ENCODE data around the gene ANKMY1.
A peak's percentile ranks its signal among the peaks of the same experiment; 100 is the strongest.

The ANKMY1 gene

GRCh38 chr2:240595381-240596079 is 37.7 kb upstream of the ANKMY1 start:
- no peak overlapping the region for H3K27ac ChIP-seq (ENCODE audit: low read depth, low read length)
- peaks cover 0 to 89% (median 72%) of the 10 kb centered on the region in 5 donors for H3K36me3 ChIP-seq (ENCODE audit: control insufficient read depth in 5 of 5, insufficient read depth in 5 of 5, low read length in 5 of 5)

GRCh38 chr2:240594511-240595380 is 37.0 kb upstream of the ANKMY1 start:
- Histone ChIP-seq H3K27ac (ENCODE audit: low read depth, low read length) (no peak overlapping the region), H3K9ac (ENCODE audit: low read length in 5 of 5) (peak overlapping the region in 1 of 5 donors; percentile 9), H3K27me3 (ENCODE audit: control insufficient read depth in 5 of 5, insufficient read depth in 4 of 5, low read length in 5 of 5) (no peaks in the 10 kb centered on the region), H3K9me3 (ENCODE audit: control insufficient read depth in 5 of 5, low read length in 5 of 5) (no peaks in the 10 kb centered on the region), H3K4me1 (ENCODE audit: control insufficient read depth in 5 of 5, insufficient read depth in 5 of 5, low read length in 5 of 5) (peaks cover 0 to 28% (median 18%) of the 10 kb centered on the region in 5 donors), H3K36me3 (ENCODE audit: control insufficient read depth in 5 of 5, insufficient read depth in 5 of 5, low read length in 5 of 5) (peaks cover 0 to 91% (median 74%) of the 10 kb centered on the region in 5 donors), H3K4me3 (ENCODE audit: low read depth in 1 of 5, low read length in 5 of 5) (no peak overlapping the region)

More at GRCh38 chr2:240595381-240596079, 37.7 kb upstream of the ANKMY1 start:
- Histone ChIP-seq H3K9me3 (ENCODE audit: control insufficient read depth in 5 of 5, low read length in 5 of 5) (no peaks in the 10 kb centered on the region), H3K4me3 (ENCODE audit: low read depth in 1 of 5, low read length in 5 of 5) (no peak overlapping the region), H3K9ac (ENCODE audit: low read length in 5 of 5) (peak overlapping the region in 1 of 5 donors; percentile 50), H3K4me1 (ENCODE audit: control insufficient read depth in 5 of 5, insufficient read depth in 5 of 5, low read length in 5 of 5) (peaks cover 0 to 28% (median 18%) of the 10 kb centered on the region in 5 donors), H3K27me3 (ENCODE audit: control insufficient read depth in 5 of 5, insufficient read depth in 4 of 5, low read length in 5 of 5) (no peaks in the 10 kb centered on the region)

- H3K27ac ChIP-seq (ENCODE audit: low read depth, low read length) = no peak overlapping the region
- H3K4me1 ChIP-seq (ENCODE audit: control insufficient read depth in 5 of 5, insufficient read depth in 5 of 5, low read length in 5 of 5) = peaks cover 0 to 28% (median 18%) of the 10 kb centered on the region in 5 donors
- peaks cover 0 to 87% (median 71%) of the 10 kb centered on the region in 5 donors for H3K36me3 ChIP-seq (ENCODE audit: control insufficient read depth in 5 of 5, insufficient read depth in 5 of 5, low read length in 5 of 5)
- H3K27me3 ChIP-seq (ENCODE audit: control insufficient read depth in 5 of 5, insufficient read depth in 4 of 5, low read length in 5 of 5) = no peaks in the 10 kb centered on the region
- H3K9me3 ChIP-seq (ENCODE audit: control insufficient read depth in 5 of 5, low read length in 5 of 5) = no peaks in the 10 kb centered on the region
- no peak overlapping the region for H3K4me3 ChIP-seq (ENCODE audit: low read depth in 1 of 5, low read length in 5 of 5)
- H3K9ac ChIP-seq (ENCODE audit: low read length in 5 of 5) = no peak overlapping the region
Observed at GRCh38 chr2:240593703-240594451, 36.1 kb upstream of the ANKMY1 start.

GRCh38 chr2:240593026-240593702 is 35.4 kb upstream of the ANKMY1 start:
- H3K4me3 ChIP-seq (ENCODE audit: low read depth in 1 of 5, low read length in 5 of 5) = no peak overlapping the region
- H3K9me3 ChIP-seq (ENCODE audit: control insufficient read depth in 5 of 5, low read length in 5 of 5) = no peaks in the 10 kb centered on the region
- H3K27me3 ChIP-seq (ENCODE audit: control insufficient read depth in 5 of 5, insufficient read depth in 4 of 5, low read length in 5 of 5) = no peaks in the 10 kb centered on the region
- H3K4me1 ChIP-seq (ENCODE audit: control insufficient read depth in 5 of 5, insufficient read depth in 5 of 5, low read length in 5 of 5) = peaks cover 2 to 33% (median 20%) of the 10 kb centered on the region in 5 donors
- H3K36me3 ChIP-seq (ENCODE audit: control insufficient read depth in 5 of 5, insufficient read depth in 5 of 5, low read length in 5 of 5) = peaks cover 0 to 80% (median 64%) of the 10 kb centered on the region in 5 donors
- no peak overlapping the region for H3K9ac ChIP-seq (ENCODE audit: low read length in 5 of 5)
- H3K27ac ChIP-seq (ENCODE audit: low read depth, low read length) = no peak overlapping the region

GRCh38 chr2:240591784-240592183 is 34.0 kb upstream of the ANKMY1 start:
- H3K4me3 ChIP-seq (ENCODE audit: low read depth in 1 of 5, low read length in 5 of 5) = no peak overlapping the region
- H3K27me3 ChIP-seq (ENCODE audit: control insufficient read depth in 5 of 5, insufficient read depth in 4 of 5, low read length in 5 of 5) = no peaks in the 10 kb centered on the region
- no peak overlapping the region for H3K9ac ChIP-seq (ENCODE audit: low read length in 5 of 5)
- peaks cover 0 to 68% (median 55%) of the 10 kb centered on the region in 5 donors for H3K36me3 ChIP-seq (ENCODE audit: control insufficient read depth in 5 of 5, insufficient read depth in 5 of 5, low read length in 5 of 5)
- H3K27ac ChIP-seq (ENCODE audit: low read depth, low read length) = no peak overlapping the region
- H3K9me3 ChIP-seq (ENCODE audit: control insufficient read depth in 5 of 5, low read length in 5 of 5) = no peaks in the 10 kb centered on the region
- H3K4me1 ChIP-seq (ENCODE audit: control insufficient read depth in 5 of 5, insufficient read depth in 5 of 5, low read length in 5 of 5) = peaks cover 10 to 42% (median 32%) of the 10 kb centered on the region in 5 donors

GRCh38 chr2:240591226-240591625 is 33.4 kb upstream of the ANKMY1 start:
- H3K4me3 ChIP-seq (ENCODE audit: low read depth in 1 of 5, low read length in 5 of 5) = no peak overlapping the region
- H3K27me3 ChIP-seq (ENCODE audit: control insufficient read depth in 5 of 5, insufficient read depth in 4 of 5, low read length in 5 of 5) = no peaks in the 10 kb centered on the region
- no peaks in the 10 kb centered on the region for H3K9me3 ChIP-seq (ENCODE audit: control insufficient read depth in 5 of 5, low read length in 5 of 5)
- no peak overlapping the region for H3K9ac ChIP-seq (ENCODE audit: low read length in 5 of 5)
- H3K27ac ChIP-seq (ENCODE audit: low read depth, low read length) = no peak overlapping the region
- H3K36me3 ChIP-seq (ENCODE audit: control insufficient read depth in 5 of 5, insufficient read depth in 5 of 5, low read length in 5 of 5) = peaks cover 0 to 64% (median 50%) of the 10 kb centered on the region in 5 donors
- H3K4me1 ChIP-seq (ENCODE audit: control insufficient read depth in 5 of 5, insufficient read depth in 5 of 5, low read length in 5 of 5) = peaks cover 10 to 37% (median 29%) of the 10 kb centered on the region in 5 donors

GRCh38 chr2:240590681-240591111 is 32.9 kb upstream of the ANKMY1 start:
- no peaks in the 10 kb centered on the region for H3K9me3 ChIP-seq (ENCODE audit: control insufficient read depth in 5 of 5, low read length in 5 of 5)
- no peak overlapping the region for H3K9ac ChIP-seq (ENCODE audit: low read length in 5 of 5)
- H3K4me3 ChIP-seq (ENCODE audit: low read depth in 1 of 5, low read length in 5 of 5) = no peak overlapping the region
- H3K36me3 ChIP-seq (ENCODE audit: control insufficient read depth in 5 of 5, insufficient read depth in 5 of 5, low read length in 5 of 5) = peaks cover 0 to 59% (median 46%) of the 10 kb centered on the region in 5 donors
- no peaks in the 10 kb centered on the region for H3K27me3 ChIP-seq (ENCODE audit: control insufficient read depth in 5 of 5, insufficient read depth in 4 of 5, low read length in 5 of 5)
- H3K4me1 ChIP-seq (ENCODE audit: control insufficient read depth in 5 of 5, insufficient read depth in 5 of 5, low read length in 5 of 5) = peaks cover 10 to 35% (median 27%) of the 10 kb centered on the region in 5 donors
- H3K27ac ChIP-seq (ENCODE audit: low read depth, low read length) = no peak overlapping the region

GRCh38 chr2:240589850-240590525 is 32.2 kb upstream of the ANKMY1 start:
- no peak overlapping the region for H3K27ac ChIP-seq (ENCODE audit: low read depth, low read length)

GRCh38 chr2:240589375-240589774 is 31.6 kb upstream of the ANKMY1 start:
- peaks cover 0 to 50% (median 38%) of the 10 kb centered on the region in 5 donors for H3K36me3 ChIP-seq (ENCODE audit: control insufficient read depth in 5 of 5, insufficient read depth in 5 of 5, low read length in 5 of 5)
- H3K4me1 ChIP-seq (ENCODE audit: control insufficient read depth in 5 of 5, insufficient read depth in 5 of 5, low read length in 5 of 5) = peaks cover 21 to 40% (median 35%) of the 10 kb centered on the region in 5 donors
- no peaks in the 10 kb centered on the region for H3K9me3 ChIP-seq (ENCODE audit: control insufficient read depth in 5 of 5, low read length in 5 of 5)
- H3K27ac ChIP-seq (ENCODE audit: low read depth, low read length) = no peak overlapping the region
- H3K4me3 ChIP-seq (ENCODE audit: low read depth in 1 of 5, low read length in 5 of 5) = no peak overlapping the region
- no peaks in the 10 kb centered on the region for H3K27me3 ChIP-seq (ENCODE audit: control insufficient read depth in 5 of 5, insufficient read depth in 4 of 5, low read length in 5 of 5)
- no peak overlapping the region for H3K9ac ChIP-seq (ENCODE audit: low read length in 5 of 5)

More at GRCh38 chr2:240589850-240590525, 32.2 kb upstream of the ANKMY1 start:
- H3K9me3 ChIP-seq (ENCODE audit: control insufficient read depth in 5 of 5, low read length in 5 of 5) = no peaks in the 10 kb centered on the region
- H3K9ac ChIP-seq (ENCODE audit: low read length in 5 of 5) = no peak overlapping the region
- H3K4me3 ChIP-seq (ENCODE audit: low read depth in 1 of 5, low read length in 5 of 5) = no peak overlapping the region
- H3K27me3 ChIP-seq (ENCODE audit: control insufficient read depth in 5 of 5, insufficient read depth in 4 of 5, low read length in 5 of 5) = no peaks in the 10 kb centered on the region
- peaks cover 0 to 52% (median 39%) of the 10 kb centered on the region in 5 donors for H3K36me3 ChIP-seq (ENCODE audit: control insufficient read depth in 5 of 5, insufficient read depth in 5 of 5, low read length in 5 of 5)
- peaks cover 16 to 35% (median 31%) of the 10 kb centered on the region in 5 donors for H3K4me1 ChIP-seq (ENCODE audit: control insufficient read depth in 5 of 5, insufficient read depth in 5 of 5, low read length in 5 of 5)

Measured in subcutaneous abdominal adipose tissue (tissue), 5 donors.